Measurements from ENCODE around the gene MACROD2. TPM values are rescaled to one million over a fixed set of nuclear protein-coding genes. Genes with fewer than 3 reads are reported as not detected.

Gene MACROD2
- total and polyA plus RNA-seq, 2 of the 4 experiments (the other 2 are of a cell fraction), result not detected

DNA sequence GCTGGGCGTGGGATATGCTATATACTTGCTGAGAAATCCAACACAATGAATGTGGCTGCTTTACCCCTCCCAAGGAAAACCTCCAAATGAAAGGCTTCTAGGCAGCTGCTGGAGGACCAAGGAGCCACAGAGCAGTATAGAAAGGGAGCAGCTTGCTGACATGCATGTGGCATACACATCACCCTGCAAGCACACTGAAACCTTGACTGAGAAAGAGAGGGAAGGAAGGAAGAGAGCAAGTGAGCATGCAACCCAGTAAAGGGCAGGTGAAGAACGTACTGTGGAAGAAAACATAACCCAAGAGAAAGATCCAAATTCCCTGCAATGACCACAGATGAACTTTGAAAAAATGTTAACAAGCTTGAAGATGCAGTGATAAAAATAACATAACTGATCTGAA, 2034.9 kb downstream of the MACROD2 start:
- no peak overlapping the region for H3K56ac ChIP-seq (ENCODE audit: extremely low read depth, insufficient read depth, low read length)
- in situ Hi-C loops (cut with MboI; ENCODE audit: low sequenced_read_pairs), result no loop called here
- dilution Hi-C loops (cut with HindIII; ENCODE audit: low sequenced_read_pairs, unreplicated experiment), result no loop called here
- DNase-seq (no peak), ATAC-seq (ENCODE audit: low read depth) (no peak)
- H3K27me3 ChIP-seq (ENCODE audit: control insufficient read depth, insufficient read depth, low read length), result no peaks in the 10 kb centered on the region
- no peak overlapping the region for H3K23ac ChIP-seq (ENCODE audit: low read depth, low read length)
- ChIA-PET POLR2A (ENCODE audit: unreplicated experiment) (no interaction called here), CTCF (no interaction called here)
- H4K20me1 ChIP-seq (ENCODE audit: insufficient read depth, low read length), result no peaks in the 10 kb centered on the region
- H2BK5ac ChIP-seq (ENCODE audit: low read depth, low read length, poor library complexity, severe bottlenecking), result no peak overlapping the region
- intact Hi-C loops (cut with micrococcal nuclease), result no loop called here
- no TSS peak for BruUV-seq (replicated peaks)
- H3K4ac ChIP-seq (ENCODE audit: low read depth, low read length), result no peak overlapping the region
- WGBS, 2 experiments (ENCODE audit: extremely low coverage in 2 of 2, insufficient read length in 1 of 2), result no CpG with 5 or more reads among the region's 2 CpGs
- H2BK120ac ChIP-seq (ENCODE audit: low read depth, low read length), result no peak overlapping the region
- TF ChIP-seq MAFK (IDR thresholded peaks at IDR 0.05; ENCODE audit: low read depth, low read length) (no peak), USF2 (IDR thresholded peaks at IDR 0.05; ENCODE audit: low read depth, low read length) (no peak), RAD21 (IDR thresholded peaks at IDR 0.05; ENCODE audit: low read length) (no peak), CHD1 (IDR thresholded peaks at IDR 0.05; ENCODE audit: low read depth, low read length) (no peak), MXI1 (IDR thresholded peaks at IDR 0.05; ENCODE audit: borderline replicate concordance, low read depth, low read length) (no peak), RCOR1 (IDR thresholded peaks at IDR 0.05; ENCODE audit: insufficient replicate concordance, low read length) (no peak), RFX5 (IDR thresholded peaks at IDR 0.05; ENCODE audit: low read depth, low read length) (no peak), BHLHE40 (IDR thresholded peaks at IDR 0.05; ENCODE audit: low read depth, low read length) (no peak), CEBPB (IDR thresholded peaks at IDR 0.05; ENCODE audit: low read depth, low read length) (no peak), FOS (IDR thresholded peaks at IDR 0.05; ENCODE audit: low read depth, low read length) (no peak), POLR2A (IDR thresholded peaks at IDR 0.05; ENCODE audit: low read depth, low read length) (no peak), SMC3 (IDR thresholded peaks at IDR 0.05; ENCODE audit: low read depth, low read length) (no peak), MAZ (IDR thresholded peaks at IDR 0.05; ENCODE audit: borderline replicate concordance, low read depth, low read length) (no peak), NFE2L2 (IDR thresholded peaks at IDR 0.05; ENCODE audit: low read depth, low read length) (no peak)
- TF ChIP-seq, protein P1, sequence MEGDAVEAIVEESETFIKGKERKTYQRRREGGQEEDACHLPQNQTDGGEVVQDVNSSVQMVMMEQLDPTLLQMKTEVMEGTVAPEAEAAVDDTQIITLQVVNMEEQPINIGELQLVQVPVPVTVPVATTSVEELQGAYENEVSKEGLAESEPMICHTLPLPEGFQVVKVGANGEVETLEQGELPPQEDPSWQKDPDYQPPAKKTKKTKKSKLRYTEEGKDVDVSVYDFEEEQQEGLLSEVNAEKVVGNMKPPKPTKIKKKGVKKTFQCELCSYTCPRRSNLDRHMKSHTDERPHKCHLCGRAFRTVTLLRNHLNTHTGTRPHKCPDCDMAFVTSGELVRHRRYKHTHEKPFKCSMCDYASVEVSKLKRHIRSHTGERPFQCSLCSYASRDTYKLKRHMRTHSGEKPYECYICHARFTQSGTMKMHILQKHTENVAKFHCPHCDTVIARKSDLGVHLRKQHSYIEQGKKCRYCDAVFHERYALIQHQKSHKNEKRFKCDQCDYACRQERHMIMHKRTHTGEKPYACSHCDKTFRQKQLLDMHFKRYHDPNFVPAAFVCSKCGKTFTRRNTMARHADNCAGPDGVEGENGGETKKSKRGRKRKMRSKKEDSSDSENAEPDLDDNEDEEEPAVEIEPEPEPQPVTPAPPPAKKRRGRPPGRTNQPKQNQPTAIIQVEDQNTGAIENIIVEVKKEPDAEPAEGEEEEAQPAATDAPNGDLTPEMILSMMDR (conservative IDR thresholded peaks at IDR 0.05; ENCODE audit: low read depth, low read length), result no peak
- TF ChIP-seq, protein P2, sequence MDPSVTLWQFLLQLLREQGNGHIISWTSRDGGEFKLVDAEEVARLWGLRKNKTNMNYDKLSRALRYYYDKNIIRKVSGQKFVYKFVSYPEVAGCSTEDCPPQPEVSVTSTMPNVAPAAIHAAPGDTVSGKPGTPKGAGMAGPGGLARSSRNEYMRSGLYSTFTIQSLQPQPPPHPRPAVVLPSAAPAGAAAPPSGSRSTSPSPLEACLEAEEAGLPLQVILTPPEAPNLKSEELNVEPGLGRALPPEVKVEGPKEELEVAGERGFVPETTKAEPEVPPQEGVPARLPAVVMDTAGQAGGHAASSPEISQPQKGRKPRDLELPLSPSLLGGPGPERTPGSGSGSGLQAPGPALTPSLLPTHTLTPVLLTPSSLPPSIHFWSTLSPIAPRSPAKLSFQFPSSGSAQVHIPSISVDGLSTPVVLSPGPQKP (IDR thresholded peaks at IDR 0.05; ENCODE audit: borderline replicate concordance, low read depth, low read length), result no peak
- H2AK9ac ChIP-seq (replicated peaks; ENCODE audit: low read depth, low read length, poor library complexity), result no peak overlapping the region
- H2AFZ ChIP-seq (replicated peaks; ENCODE audit: low read length, poor library complexity), result no peak overlapping the region
- H2BK15ac ChIP-seq (ENCODE audit: low read depth, low read length), result no peak overlapping the region
- no peaks in the 10 kb centered on the region for H3K36me3 ChIP-seq (ENCODE audit: control insufficient read depth, insufficient read depth, low read length)
- no peak overlapping the region for H3K4me3 ChIP-seq (ENCODE audit: insufficient read depth, low read depth, low read length)
- H4K8ac ChIP-seq (ENCODE audit: low read depth in 2 of 2, low read length in 2 of 2), result no peak overlapping the region
- no peak overlapping the region for H4K91ac ChIP-seq (ENCODE audit: insufficient read depth, low read depth, low read length)
- H3K27ac ChIP-seq (ENCODE audit: insufficient read depth, low read length), result no peak overlapping the region
- H2BK20ac ChIP-seq (ENCODE audit: low read depth, low read length), result no peak overlapping the region
- H3K9me3 ChIP-seq (ENCODE audit: control insufficient read depth, insufficient read depth, low read length), result peaks cover 11% of the 10 kb centered on the region
- no peaks in the 10 kb centered on the region for H3K9me1 ChIP-seq (ENCODE audit: insufficient read depth, low read length)
- no peak overlapping the region for H3K18ac ChIP-seq (ENCODE audit: low read depth, low read length)
- no peaks in the 10 kb centered on the region for H3K79me1 ChIP-seq (ENCODE audit: low read depth in 1 of 2, low read length in 2 of 2)
- no peak overlapping the region for H3K14ac ChIP-seq (replicated peaks; ENCODE audit: low read depth, low read length)
- no peak overlapping the region for H2AK5ac ChIP-seq (ENCODE audit: low read depth, low read length)
- H3K4me1 ChIP-seq (ENCODE audit: control insufficient read depth, insufficient read depth, low read length), result no peaks in the 10 kb centered on the region
- H3K9ac ChIP-seq (ENCODE audit: low read depth, low read length), result no peak overlapping the region
- H4K5ac ChIP-seq (ENCODE audit: low read depth, low read length), result no peak overlapping the region
- no peak overlapping the region for H3K4me2 ChIP-seq (ENCODE audit: low read depth, low read length)

All from IMR-90 (cell line).